WTC11 (cell line): ENCODE measurements around the gene GATA1. TPM values are rescaled to one million over a fixed set of nuclear protein-coding genes. Genes with fewer than 3 reads are reported as not detected.

Source experiments
- ATAC-seq: fragments of 200-7000 bp; cut with Tn5 transposase; 2 replicates; pipeline ENCODE4 v1.10.0; 2021; ENCODE audit warnings: mild to moderate bottlenecking, moderate library complexity
- CTCF ChIA-PET: fragments of 300-600 bp; sonication (Branson Sonifier 250); formaldehyde crosslinking; loops from one replicate; lab custom pipeline; 2021; ENCODE audit warnings: antibody characterized with exemption; lab: Charles Lee
- POLR2A ChIA-PET: fragments of 350-600 bp; sonication (Branson Sonifier 250); formaldehyde crosslinking; loops from one replicate; lab custom pipeline; 2021; ENCODE audit warnings: antibody characterized with exemption; lab: Charles Lee
- DNase-seq: peaks from one replicate; pipeline ENCODE4 v3.0.0; 2021; ENCODE audit warnings: low spot score
- H3K27ac Mint-ChIP-seq: 2 replicates; pipeline ENCODE4 v1.8.0; 2021; ENCODE audit warnings: mixed read lengths
- H3K27me3 Mint-ChIP-seq: 2 replicates; pipeline ENCODE4 v1.8.0; 2021; ENCODE audit warnings: low read depth, mild to moderate bottlenecking, moderate library complexity, mixed read lengths
- H3K36me3 Mint-ChIP-seq: 2 replicates; pipeline ENCODE4 v1.8.0; 2021; ENCODE audit warnings: mixed read lengths
- H3K4me1 Mint-ChIP-seq: 2 replicates; pipeline ENCODE4 v1.8.0; 2022; ENCODE audit warnings: mixed read lengths
- H3K4me3 Mint-ChIP-seq: 2 replicates; pipeline ENCODE4 v1.8.0; 2021; ENCODE audit warnings: mild to moderate bottlenecking, moderate library complexity, mixed read lengths
- H3K9me3 Mint-ChIP-seq: 2 replicates; pipeline ENCODE4 v1.8.0; 2021; ENCODE audit warnings: mixed read lengths
- ATF1 ChIP-seq: sonication (generic); formaldehyde crosslinking; IDR thresholded peaks from 2 replicates; pipeline ENCODE4 v1.8.1; 2023; ENCODE audit warnings: mild to moderate bottlenecking, moderate library complexity, missing genetic modification reagents
- CREB1 ChIP-seq: sonication (generic); formaldehyde crosslinking; IDR thresholded peaks from 2 replicates; pipeline ENCODE4 v1.8.0; 2023; ENCODE audit warnings: mild to moderate bottlenecking, missing genetic modification reagents
- CREM ChIP-seq: sonication (generic); formaldehyde crosslinking; IDR thresholded peaks from 2 replicates; pipeline ENCODE4 v1.8.1; 2022; ENCODE audit warnings: mild to moderate bottlenecking, missing genetic modification reagents, moderate library complexity
- FOXP1 ChIP-seq: sonication (generic); formaldehyde crosslinking; IDR thresholded peaks from 2 replicates; pipeline ENCODE4 v1.8.0; 2022; ENCODE audit warnings: missing genetic modification reagents, mild to moderate bottlenecking, moderate library complexity, borderline replicate concordance
- GRHL2 ChIP-seq: fragments of 250-450 bp; sonication (Bioruptor Pico); IDR thresholded peaks from 2 replicates; pipeline ENCODE4 v1.8.0; 2022; ENCODE audit warnings: mild to moderate bottlenecking, moderate library complexity; ENCODE audit not compliant: insufficient replicate concordance, severe bottlenecking
- JAZF1 ChIP-seq: fragments of 250-450 bp; sonication (Bioruptor Pico); IDR thresholded peaks from 2 replicates; pipeline ENCODE4 v1.9.0; 2021; ENCODE audit warnings: moderate library complexity, mild to moderate bottlenecking, inconsistent platforms
- MYBL2 ChIP-seq: sonication (generic); formaldehyde crosslinking; IDR thresholded peaks from 2 replicates; pipeline ENCODE4 v1.8.1; 2023; ENCODE audit warnings: mild to moderate bottlenecking, moderate library complexity, missing genetic modification reagents
- OVOL2 ChIP-seq: fragments of 250-450 bp; sonication (Bioruptor Pico); IDR thresholded peaks from 2 replicates; pipeline ENCODE4 v1.9.0; 2021; ENCODE audit warnings: mild to moderate bottlenecking, borderline replicate concordance
- PRRX2 ChIP-seq: fragments of 250-450 bp; sonication (Bioruptor Pico); IDR thresholded peaks from 2 replicates; pipeline ENCODE4 v1.8.0; 2021; ENCODE audit warnings: mild to moderate bottlenecking
- RORB ChIP-seq: fragments of 250-450 bp; sonication (Bioruptor Pico); IDR thresholded peaks from 2 replicates; pipeline ENCODE4 v1.9.0; 2021; ENCODE audit warnings: mild to moderate bottlenecking
- SMAD3 ChIP-seq: sonication (generic); formaldehyde crosslinking; IDR thresholded peaks from 2 replicates; pipeline ENCODE4 v1.8.0; 2022; ENCODE audit warnings: missing genetic modification reagents, mild to moderate bottlenecking, borderline replicate concordance
- SP1 ChIP-seq: sonication (generic); formaldehyde crosslinking; conservative IDR thresholded peaks from 2 replicates; pipeline ENCODE4 v1.8.1; 2022; ENCODE audit warnings: missing genetic modification reagents
- TCF7 ChIP-seq: sonication (generic); formaldehyde crosslinking; IDR thresholded peaks from 2 replicates; pipeline ENCODE4 v1.8.0; 2022; ENCODE audit warnings: mild to moderate bottlenecking, low read depth, missing genetic modification reagents, moderate library complexity
- ZNF219 ChIP-seq: sonication (generic); formaldehyde crosslinking; IDR thresholded peaks from 2 replicates; pipeline ENCODE4 v1.8.0; 2023; ENCODE audit warnings: missing genetic modification reagents, mild to moderate bottlenecking, borderline replicate concordance
- ZNF232 ChIP-seq: sonication (generic); formaldehyde crosslinking; IDR thresholded peaks from 2 replicates; pipeline ENCODE4 v1.8.0; 2022; ENCODE audit warnings: mild to moderate bottlenecking, missing genetic modification reagents
- total RNA-seq: library from RNA; stranded (reverse); gene quantifications from 3 replicates; pipeline ENCODE4 v1.2.3, GENCODE V29; 2021
- TF ChIP-seq, protein P1 (sequence below): sonication (generic); formaldehyde crosslinking; IDR thresholded peaks from 2 replicates; pipeline ENCODE4 v1.8.1; 2023; ENCODE audit warnings: mild to moderate bottlenecking, missing genetic modification reagents
- TF ChIP-seq, protein P2 (sequence below): sonication (generic); formaldehyde crosslinking; IDR thresholded peaks from 2 replicates; pipeline ENCODE4 v1.8.1; 2022; ENCODE audit warnings: low read depth, missing genetic modification reagents, borderline replicate concordance
- TF ChIP-seq, protein P3 (sequence below): sonication (generic); formaldehyde crosslinking; IDR thresholded peaks from 2 replicates; pipeline ENCODE4 v1.8.0; 2023; ENCODE audit warnings: missing genetic modification reagents

Gene GATA1
- total RNA-seq, 1 experiment from 2014 or later, result 0.26 TPM

DNA sequence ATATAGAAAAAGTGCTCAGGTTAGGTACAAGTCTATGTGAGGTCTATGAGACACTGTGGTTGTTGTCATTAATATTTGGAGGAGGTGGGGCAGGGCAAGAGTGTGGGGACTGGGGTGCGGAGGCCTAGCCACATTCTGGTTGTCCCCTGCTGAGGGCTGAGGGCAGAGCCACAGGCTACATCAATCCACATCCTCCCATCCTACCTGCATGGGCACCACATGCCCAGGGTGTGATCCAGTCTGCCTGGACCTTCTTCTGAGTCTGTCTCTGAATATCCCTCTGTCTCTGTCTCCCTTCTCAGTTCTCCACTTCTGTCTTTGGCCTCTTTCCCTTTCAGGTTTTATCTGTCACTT lies 1.2 kb upstream of the GATA1 start (continued):
- TF ChIP-seq, protein P1, sequence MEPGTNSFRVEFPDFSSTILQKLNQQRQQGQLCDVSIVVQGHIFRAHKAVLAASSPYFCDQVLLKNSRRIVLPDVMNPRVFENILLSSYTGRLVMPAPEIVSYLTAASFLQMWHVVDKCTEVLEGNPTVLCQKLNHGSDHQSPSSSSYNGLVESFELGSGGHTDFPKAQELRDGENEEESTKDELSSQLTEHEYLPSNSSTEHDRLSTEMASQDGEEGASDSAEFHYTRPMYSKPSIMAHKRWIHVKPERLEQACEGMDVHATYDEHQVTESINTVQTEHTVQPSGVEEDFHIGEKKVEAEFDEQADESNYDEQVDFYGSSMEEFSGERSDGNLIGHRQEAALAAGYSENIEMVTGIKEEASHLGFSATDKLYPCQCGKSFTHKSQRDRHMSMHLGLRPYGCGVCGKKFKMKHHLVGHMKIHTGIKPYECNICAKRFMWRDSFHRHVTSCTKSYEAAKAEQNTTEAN (CRISPR knock-in tag), result no peak

DNA sequence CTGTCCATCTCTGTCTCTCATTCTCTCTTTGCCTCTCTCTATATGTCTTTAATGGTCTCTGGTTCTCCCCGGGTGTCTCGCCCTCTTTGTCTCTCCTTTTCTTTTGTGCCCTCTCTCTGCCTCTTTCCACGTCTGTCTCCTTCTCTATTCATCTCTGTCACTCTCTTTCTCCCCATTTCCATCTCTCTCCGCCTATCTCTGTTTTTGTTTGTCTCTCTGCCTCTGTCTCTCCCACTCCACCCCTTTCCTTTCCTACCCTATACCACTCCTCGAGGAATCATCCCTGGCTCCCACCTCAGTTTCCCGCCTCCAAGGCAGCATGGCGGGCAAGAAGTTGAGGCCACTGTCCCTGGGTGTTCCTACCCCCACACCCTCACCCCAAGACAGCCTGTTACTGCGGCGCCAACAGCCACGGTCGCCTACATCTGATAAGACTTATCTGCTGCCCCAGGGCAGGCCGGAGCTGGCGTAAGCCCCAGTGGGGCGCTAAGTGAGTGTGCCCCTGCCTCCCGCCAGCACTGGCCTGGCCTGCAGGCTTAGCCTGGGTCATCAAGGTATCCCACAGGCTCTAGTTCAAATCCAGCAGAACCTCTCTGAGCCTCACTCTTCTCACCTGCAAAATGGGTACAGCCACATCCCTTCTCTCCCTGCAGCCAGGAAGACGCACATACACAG lies 713 bp upstream of the GATA1 start:
- H3K9me3 Mint-ChIP-seq, result no peaks in the 10 kb centered on the region
- no peaks in the 10 kb centered on the region for H3K36me3 Mint-ChIP-seq
- ChIA-PET POLR2A (no interaction called here), CTCF (no interaction called here)
- DNase-seq (no peak), ATAC-seq (no peak)
- peaks cover 15% of the 10 kb centered on the region for H3K27me3 Mint-ChIP-seq
- TF ChIP-seq RORB, result no peak
- no peak for TF ChIP-seq FOXP1 (CRISPR knock-in tag)
- TF ChIP-seq CREB1 (CRISPR knock-in tag), result no peak
- TF ChIP-seq ATF1, result no peak
- TF ChIP-seq, protein P2, sequence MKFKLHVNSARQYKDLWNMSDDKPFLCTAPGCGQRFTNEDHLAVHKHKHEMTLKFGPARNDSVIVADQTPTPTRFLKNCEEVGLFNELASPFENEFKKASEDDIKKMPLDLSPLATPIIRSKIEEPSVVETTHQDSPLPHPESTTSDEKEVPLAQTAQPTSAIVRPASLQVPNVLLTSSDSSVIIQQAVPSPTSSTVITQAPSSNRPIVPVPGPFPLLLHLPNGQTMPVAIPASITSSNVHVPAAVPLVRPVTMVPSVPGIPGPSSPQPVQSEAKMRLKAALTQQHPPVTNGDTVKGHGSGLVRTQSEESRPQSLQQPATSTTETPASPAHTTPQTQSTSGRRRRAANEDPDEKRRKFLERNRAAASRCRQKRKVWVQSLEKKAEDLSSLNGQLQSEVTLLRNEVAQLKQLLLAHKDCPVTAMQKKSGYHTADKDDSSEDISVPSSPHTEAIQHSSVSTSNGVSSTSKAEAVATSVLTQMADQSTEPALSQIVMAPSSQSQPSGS, result no peak
- TF ChIP-seq ZNF232 (CRISPR knock-in tag), result no peak
- TF ChIP-seq SP1 (CRISPR knock-in tag), result no peak
- TF ChIP-seq PRRX2 (CRISPR knock-in tag), result no peak
- TF ChIP-seq OVOL2 (CRISPR knock-in tag), result no peak
- H3K27ac Mint-ChIP-seq, result no peak overlapping the region
- no peaks in the 10 kb centered on the region for H3K4me1 Mint-ChIP-seq
- no peak overlapping the region for H3K4me3 Mint-ChIP-seq

DNA sequence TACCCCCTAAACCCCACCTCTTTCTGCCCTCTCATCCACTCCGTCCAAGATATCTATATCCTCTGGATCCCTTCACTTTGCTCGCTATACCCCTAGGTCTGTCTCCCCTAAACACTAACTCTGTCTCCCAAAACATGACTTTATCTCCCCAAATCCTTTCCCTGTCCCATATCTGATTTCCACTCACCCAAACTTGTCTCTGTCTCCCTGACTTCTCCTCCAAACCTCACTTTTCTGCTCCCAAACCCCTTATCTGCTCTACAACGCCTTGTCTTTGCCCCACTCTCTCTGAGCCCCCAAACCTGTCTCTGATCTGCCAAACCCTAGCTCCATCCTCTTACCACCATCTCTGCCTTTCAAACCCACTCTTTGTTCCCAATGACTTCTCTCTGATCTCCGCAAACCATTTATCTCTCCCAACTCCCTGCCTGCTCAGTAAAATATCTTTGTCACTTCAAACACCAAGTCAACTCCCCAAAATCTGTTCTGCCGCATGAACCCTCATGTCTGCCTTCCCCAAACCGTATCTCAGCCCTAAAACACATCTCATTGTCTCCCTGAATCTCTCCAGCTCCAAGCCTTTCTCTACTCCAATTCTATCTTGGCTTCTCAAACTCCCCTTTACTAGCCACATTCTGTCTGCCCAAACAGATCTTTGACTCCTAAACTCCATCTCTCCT lies 575 bp downstream of the GATA1 start:
- Mint-ChIP-seq H3K9me3 (no peaks in the 10 kb centered on the region), H3K4me3 (no peak overlapping the region), H3K4me1 (no peaks in the 10 kb centered on the region), H3K27me3 (peaks cover 15% of the 10 kb centered on the region), H3K36me3 (no peaks in the 10 kb centered on the region), H3K27ac (no peak overlapping the region)
- ChIA-PET POLR2A (no interaction called here), CTCF (no interaction called here)
- DNase-seq (no peak), ATAC-seq (no peak)
- TF ChIP-seq SMAD3, result no peak
- TF ChIP-seq GRHL2, result no peak
- TF ChIP-seq ZNF219 (CRISPR knock-in tag), result no peak
- no peak for TF ChIP-seq ATF1
- TF ChIP-seq CREM (CRISPR knock-in tag), result no peak
- TF ChIP-seq ZNF232 (CRISPR knock-in tag), result no peak
- TF ChIP-seq TCF7 (CRISPR knock-in tag), result no peak
- no peak for TF ChIP-seq JAZF1 (CRISPR knock-in tag)
- TF ChIP-seq, protein P3, sequence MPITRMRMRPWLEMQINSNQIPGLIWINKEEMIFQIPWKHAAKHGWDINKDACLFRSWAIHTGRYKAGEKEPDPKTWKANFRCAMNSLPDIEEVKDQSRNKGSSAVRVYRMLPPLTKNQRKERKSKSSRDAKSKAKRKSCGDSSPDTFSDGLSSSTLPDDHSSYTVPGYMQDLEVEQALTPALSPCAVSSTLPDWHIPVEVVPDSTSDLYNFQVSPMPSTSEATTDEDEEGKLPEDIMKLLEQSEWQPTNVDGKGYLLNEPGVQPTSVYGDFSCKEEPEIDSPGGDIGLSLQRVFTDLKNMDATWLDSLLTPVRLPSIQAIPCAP (CRISPR knock-in tag), result no peak
- TF ChIP-seq MYBL2, result no peak
